PFSK-1 (cell line): Measurements from ENCODE around the gene FGFBP3.

Experiments
- REST ChIP-seq, 2 experiments: IDR thresholded peaks; 2 replicates each; pipeline versions ENCODE4 v1.6.1 to v1.8.0; 2011 to 2012; ENCODE audit warnings: low read depth in 2 of 2, low read length in 2 of 2, control low read depth in 1 of 2, inconsistent platforms in 1 of 2, mild to moderate bottlenecking in 1 of 2, moderate library complexity in 1 of 2; ENCODE audit not compliant: insufficient read depth in 1 of 2
- TAF1 ChIP-seq: IDR thresholded peaks from 2 replicates; pipeline ENCODE4 v1.6.1; 2012; ENCODE audit warnings: low read length, control low read depth, borderline replicate concordance; ENCODE audit not compliant: insufficient read depth

GRCh38 chr10:91919651-91920050 lies 10.4 kb upstream of the FGFBP3 start:
- TF ChIP-seq TAF1 = no peak
- no peak for TF ChIP-seq REST (IDR thresholded peaks at IDR 0.05; ENCODE audit: insufficient read depth in 1 of 2, low read depth in 2 of 2, low read length in 2 of 2)
